CD4-positive, alpha-beta T cell (primary cell): ENCODE measurements around the gene TBX19. TPM values are rescaled to one million over a fixed set of nuclear protein-coding genes. Genes with fewer than 3 reads are reported as not detected.

Source experiments
- ATAC-seq: fragments of 200-7000 bp; cut with Tn5 transposase; one replicate; pipeline ENCODE4 v1.10.0; 2022; ENCODE audit warnings: mild to moderate bottlenecking; ENCODE audit not compliant: poor library complexity
- CTCF ChIA-PET: fragments of 350-600 bp; sonication (Branson Sonifier 250); formaldehyde crosslinking; loops from one replicate; lab custom pipeline; 2021; ENCODE audit warnings: antibody characterized with exemption, inconsistent platforms; lab: Charles Lee
- POLR2A ChIA-PET: fragments of 350-600 bp; sonication (Branson Sonifier 250); formaldehyde crosslinking; loops from one replicate; lab custom pipeline; 2021; ENCODE audit warnings: antibody characterized with exemption, inconsistent platforms; lab: Charles Lee
- DNase-seq, 14 experiments: peaks; one replicate each; pipeline ENCODE4 v3.0.0-alpha.2; 2013 to 2020; ENCODE audit warnings: mixed read lengths in 2 of 14
- H3K27ac ChIP-seq, 2 donors: one replicate each; pipeline versions ENCODE4 v1.5.1 to v1.7.0; 2013; ENCODE audit warnings: low read length in 2 of 2, low read depth in 1 of 2, mild to moderate bottlenecking in 1 of 2
- H3K27me3 ChIP-seq, 2 experiments: 1 replicate in 1 of 2; 2 replicates in 1 of 2; pipeline versions ENCODE4 v1.6.1 to v1.7.0; 2013; ENCODE audit warnings: low read length in 2 of 2, control low read depth in 1 of 2, mild to moderate bottlenecking in 1 of 2, moderate library complexity in 1 of 2; ENCODE audit not compliant: insufficient read depth in 2 of 2, control insufficient read depth in 1 of 2
- H3K36me3 ChIP-seq: one replicate; pipeline ENCODE4 v1.6.1; 2013; ENCODE audit warnings: low read length, control low read depth; ENCODE audit not compliant: insufficient read depth
- H3K4me1 ChIP-seq: one replicate; pipeline ENCODE4 v1.6.1; 2013; ENCODE audit warnings: low read length, control low read depth; ENCODE audit not compliant: insufficient read depth
- H3K4me3 ChIP-seq: one replicate; pipeline ENCODE4 v1.5.1; 2013; ENCODE audit warnings: mild to moderate bottlenecking, low read length, moderate library complexity
- H3K9me3 ChIP-seq, 2 experiments: 1 replicate in 1 of 2; 2 replicates in 1 of 2; pipeline versions ENCODE4 v1.6.1 to v1.7.0; 2013; ENCODE audit warnings: low read length in 2 of 2, mild to moderate bottlenecking in 2 of 2, control low read depth in 1 of 2, moderate library complexity in 1 of 2; ENCODE audit not compliant: control insufficient read depth in 1 of 2, insufficient read depth in 1 of 2
- H3K27ac Mint-ChIP-seq: one replicate; pipeline ENCODE4 v1.8.0; 2020; ENCODE audit warnings: mixed read lengths
- H3K27me3 Mint-ChIP-seq: one replicate; pipeline ENCODE4 v1.8.0; 2021; ENCODE audit warnings: mixed read lengths
- H3K36me3 Mint-ChIP-seq: one replicate; pipeline ENCODE4 v1.8.0; 2021; ENCODE audit warnings: low read depth, mixed read lengths
- H3K4me1 Mint-ChIP-seq: one replicate; pipeline ENCODE4 v1.8.0; 2021; ENCODE audit warnings: low read depth, mixed read lengths
- H3K4me3 Mint-ChIP-seq: one replicate; pipeline ENCODE4 v1.8.0; 2020; ENCODE audit warnings: mild to moderate bottlenecking, mixed read lengths
- H3K9me3 Mint-ChIP-seq: one replicate; pipeline ENCODE4 v1.8.0; 2020; ENCODE audit warnings: mixed read lengths
- CTCF ChIP-seq: fragments of 200-600 bp; IDR thresholded peaks from one replicate; pipeline ENCODE4 v1.8.0; 2022; ENCODE audit warnings: antibody characterized with exemption, mild to moderate bottlenecking
- intact Hi-C, 2 experiments: fragments of 100-400 bp; cut with DNase I in 1 of 2; cut with micrococcal nuclease in 1 of 2; formaldehyde crosslinking; loops; one replicate each; pipeline versions ENCODE4 v1.15.1 to v1.9.0; 2023 to 2025; cut with DNase I, micrococcal nuclease
- total RNA-seq, 174 experiments: library from RNA in 2 of 174; stranded (reverse) in 2 of 174; gene quantifications; one replicate each; pipeline ENCODE4 v1.2.3 and lab custom pipeline; 2021 to 2026

TBX19 gene
- total RNA-seq, 2 experiments from 2014 or later: 1.6 to 1.8 TPM

- Mint-ChIP-seq H3K27me3 (no peaks in the 10 kb centered on the region), H3K9me3 (peaks cover 2% of the 10 kb centered on the region), H3K27ac (no peak overlapping the region), H3K36me3 (peaks cover 45% of the 10 kb centered on the region), H3K4me3 (no peak overlapping the region), H3K4me1 (no peaks in the 10 kb centered on the region)
- TF ChIP-seq CTCF: no peak
- ChIA-PET CTCF (no interaction called here), POLR2A (no interaction called here)
- Histone ChIP-seq H3K36me3 (peaks cover 10% of the 10 kb centered on the region), H3K4me1 (no peaks in the 10 kb centered on the region), H3K4me3 (no peak overlapping the region), H3K27ac (no peak overlapping the region), H3K9me3 (no peaks in the 10 kb centered on the region), H3K27me3 (no peaks in the 10 kb centered on the region)
- DNase-seq (no peak), ATAC-seq (no peak)
- intact Hi-C loops: no loop called here
Measured at GRCh38 chr1:168266644-168267186, 14.0 kb upstream of the TBX19 start.

GRCh38 chr1:168271636-168272035 is 9.0 kb upstream of the TBX19 start:
- H3K4me3 ChIP-seq: no peak overlapping the region
- no peaks in the 10 kb centered on the region for H3K9me3 ChIP-seq
- no peak overlapping the region for H3K4me3 Mint-ChIP-seq
- no peaks in the 10 kb centered on the region for H3K27me3 Mint-ChIP-seq
- TF ChIP-seq CTCF: no peak
- peaks cover 29% of the 10 kb centered on the region for H3K36me3 Mint-ChIP-seq
- no peaks in the 10 kb centered on the region for H3K4me1 ChIP-seq
- H3K36me3 ChIP-seq: no peaks in the 10 kb centered on the region
- CTCF ChIA-PET: no interaction called here
- POLR2A ChIA-PET: no interaction called here
- ATAC-seq (no peak), DNase-seq (no peak)
- H3K27me3 ChIP-seq: no peaks in the 10 kb centered on the region
- no peak overlapping the region for H3K27ac ChIP-seq
- H3K9me3 Mint-ChIP-seq: peaks cover 3% of the 10 kb centered on the region
- no peaks in the 10 kb centered on the region for H3K4me1 Mint-ChIP-seq
- intact Hi-C loops: no loop called here
- no peak overlapping the region for H3K27ac Mint-ChIP-seq

GRCh38 chr1:168273575-168273974 is 7.1 kb upstream of the TBX19 start:
- TF ChIP-seq CTCF: no peak
- POLR2A ChIA-PET: no interaction called here
- no peak for ATAC-seq
- Mint-ChIP-seq H3K27me3 (no peaks in the 10 kb centered on the region), H3K27ac (no peak overlapping the region), H3K4me3 (no peak overlapping the region), H3K4me1 (no peaks in the 10 kb centered on the region), H3K36me3 (peaks cover 31% of the 10 kb centered on the region), H3K9me3 (peaks cover 7% of the 10 kb centered on the region)
- Histone ChIP-seq H3K27ac (no peak overlapping the region), H3K27me3 (no peaks in the 10 kb centered on the region), H3K9me3 (no peaks in the 10 kb centered on the region), H3K4me3 (no peak overlapping the region), H3K36me3 (no peaks in the 10 kb centered on the region), H3K4me1 (no peaks in the 10 kb centered on the region)
- no peak for DNase-seq
- intact Hi-C loops: no loop called here
- CTCF ChIA-PET: no interaction called here
